ENCODE data around the gene MET.
A peak's percentile ranks its signal among the peaks of the same experiment; 100 is the strongest.

Gene MET

GRCh38 chr7:116784647-116785046 is 112.7 kb downstream of the MET start:
- DNase-seq (ENCODE audit: low read depth in 2 of 2), result no peak

GRCh38 chr7:116785843-116786242 is 113.8 kb downstream of the MET start:
- no peak for DNase-seq (ENCODE audit: low read depth in 2 of 2)

GRCh38 chr7:116786791-116787443 is 114.9 kb downstream of the MET start:
- DNase-seq (ENCODE audit: low read depth in 2 of 2), result no peak

- no peak for DNase-seq (ENCODE audit: low read depth in 2 of 2)
Observed at GRCh38 chr7:116787881-116788280, 115.9 kb downstream of the MET start.

GRCh38 chr7:116788572-116789197 is 116.7 kb downstream of the MET start:
- DNase-seq (ENCODE audit: low read depth in 2 of 2), result no peak

GRCh38 chr7:116790025-116790424 is 118.0 kb downstream of the MET start:
- no peak for DNase-seq (ENCODE audit: low read depth in 2 of 2)

- DNase-seq (ENCODE audit: low read depth in 2 of 2), result no peak
Observed at GRCh38 chr7:116792813-116793212, 120.8 kb downstream of the MET start.

GRCh38 chr7:116793795-116794340 is 121.9 kb downstream of the MET start:
- DNase-seq (ENCODE audit: low read depth in 2 of 2), result no peak

- DNase-seq (ENCODE audit: low read depth in 2 of 2), result no peak
Observed at GRCh38 chr7:116796471-116796870, 124.5 kb downstream of the MET start.

- DNase-seq (ENCODE audit: low read depth in 2 of 2), result no peak
Observed at GRCh38 chr7:116797612-116798011, 125.6 kb downstream of the MET start.

GRCh38 chr7:116798232-116798631 is 126.2 kb downstream of the MET start:
- DNase-seq (ENCODE audit: low read depth in 2 of 2), result no peak

- no peak for DNase-seq (ENCODE audit: low read depth in 2 of 2)
Observed at GRCh38 chr7:116799916-116800315, 127.9 kb downstream of the MET start.

- DNase-seq (ENCODE audit: low read depth in 2 of 2), result no peak
Observed at GRCh38 chr7:116800594-116800993, 128.6 kb downstream of the MET start.

- DNase-seq (ENCODE audit: low read depth in 2 of 2), result no peak
Observed at GRCh38 chr7:116801092-116801710, 129.2 kb downstream of the MET start.

GRCh38 chr7:116802144-116802745 is 130.2 kb downstream of the MET start:
- DNase-seq (ENCODE audit: low read depth in 2 of 2), result no peak

GRCh38 chr7:116802746-116803152 is 130.8 kb downstream of the MET start:
- peak in 1 of 2 donors; percentile 5 for DNase-seq (ENCODE audit: low read depth in 2 of 2)

GRCh38 chr7:116804471-116804870 is 132.5 kb downstream of the MET start:
- DNase-seq (ENCODE audit: low read depth in 2 of 2), result no peak

- no peak for DNase-seq (ENCODE audit: low read depth in 2 of 2)
Observed at GRCh38 chr7:116805100-116805544, 133.1 kb downstream of the MET start.

- no peak for DNase-seq (ENCODE audit: low read depth in 2 of 2)
Observed at GRCh38 chr7:116806046-116806944, 134.3 kb downstream of the MET start.

- DNase-seq (ENCODE audit: low read depth in 2 of 2), result no peak
Observed at GRCh38 chr7:116807011-116807560, 135.1 kb downstream of the MET start.

- no peak for DNase-seq (ENCODE audit: low read depth in 2 of 2)
Observed at GRCh38 chr7:116809636-116810266, 137.8 kb downstream of the MET start.

All from stimulated activated CD8-positive, alpha-beta memory T cell treated with anti-CD3 and anti-CD28 coated beads, Interleukin-7, amount 100 ng/mL, for 4 hours (primary cell).